GM18507 (cell line): ENCODE data around the gene SAA4.
A peak's percentile ranks its signal among the peaks of the same experiment; 100 is the strongest.
"Not testable (repeated sequence)": the region's sequence is repeated elsewhere in the genome, so short reads cannot be mapped to it uniquely, and the experiment has no call there.

ENCODE experiments used
- DNase-seq: peaks from one replicate; pipeline ENCODE4 v3.0.0; 2011; ENCODE audit warnings: low read depth; ENCODE audit not compliant: insufficient read length; ENCODE audit errors: extremely low spot score
- FAIRE-seq: peaks from 2 replicates; lab custom pipeline; 2011; peaks lifted over from hg19 to GRCh38; lab: Jason Lieb, UNC

SAA4 gene

GRCh38 chr11:18236664-18237356 lies at the start of gene SAA4:
Gene SAA4, minus strand, starts transcription at chr11:18236802. Its CDS starts 876 bp downstream, at chr11:18235926.
- FAIRE-seq (no peak), DNase-seq (no peak)

- no peak for DNase-seq
- no peak for FAIRE-seq
Observed at GRCh38 chr11:18285841-18286240, 49.2 kb upstream of the SAA4 start.

- FAIRE-seq (no peak), DNase-seq (no peak)
Observed at GRCh38 chr11:18282626-18283025, 46.0 kb upstream of the SAA4 start.

- FAIRE-seq (peak; percentile 83), DNase-seq (no peak)
Observed at GRCh38 chr11:18280438-18281045, 43.9 kb upstream of the SAA4 start.

GRCh38 chr11:18277565-18278271 lies 41.1 kb upstream of the SAA4 start:
- DNase-seq, result no peak
- no peak for FAIRE-seq

- DNase-seq, result no peak
Observed at GRCh38 chr11:18271206-18271605, 34.6 kb upstream of the SAA4 start.

GRCh38 chr11:18270102-18270501 lies 33.5 kb upstream of the SAA4 start:
- no peak for FAIRE-seq
- no peak for DNase-seq

More at GRCh38 chr11:18271206-18271605, 34.6 kb upstream of the SAA4 start:
- FAIRE-seq, result no peak

GRCh38 chr11:18269252-18269651 lies 32.6 kb upstream of the SAA4 start:
- not testable (repeated sequence) for DNase-seq, FAIRE-seq

GRCh38 chr11:18267335-18268133 lies 30.9 kb upstream of the SAA4 start:
- peak; percentile 87 for FAIRE-seq
- DNase-seq, result not testable (repeated sequence)

- DNase-seq, result no peak
- no peak for FAIRE-seq
Observed at GRCh38 chr11:18265949-18266348, 29.3 kb upstream of the SAA4 start, which contains the start of gene SAA1. Gene SAA1, plus strand, starts transcription at chr11:18266264. Its CDS starts 624 bp downstream, at chr11:18266888.

- DNase-seq (no peak), FAIRE-seq (no peak)
Observed at GRCh38 chr11:18264677-18265555, 28.3 kb upstream of the SAA4 start.

GRCh38 chr11:18264035-18264434 lies 27.4 kb upstream of the SAA4 start:
- no peak for FAIRE-seq
- no peak for DNase-seq

GRCh38 chr11:18262681-18263350 lies 26.2 kb upstream of the SAA4 start:
- not testable (repeated sequence) for FAIRE-seq, DNase-seq

GRCh38 chr11:18261721-18262120 lies 25.1 kb upstream of the SAA4 start:
- FAIRE-seq (no peak), DNase-seq (no peak)

GRCh38 chr11:18259259-18259658 lies 22.7 kb upstream of the SAA4 start:
- FAIRE-seq, result no peak
- DNase-seq, result no peak

- no peak for FAIRE-seq
- no peak for DNase-seq
Observed at GRCh38 chr11:18254781-18255361, 18.3 kb upstream of the SAA4 start.

GRCh38 chr11:18253778-18254338 lies 17.3 kb upstream of the SAA4 start:
- DNase-seq (no peak), FAIRE-seq (no peak)

- no peak for DNase-seq
- no peak for FAIRE-seq
Observed at GRCh38 chr11:18253233-18253632, 16.6 kb upstream of the SAA4 start.
